Activated CD4-positive, CD25-positive, alpha-beta regulatory T cell treated with anti-CD3 and anti-CD28 coated beads, Interleukin-2, amount 50 U/mL, for 16 hours (primary cell): Measurements from ENCODE around the gene ATRN.

ENCODE experiments used
- DNase-seq: peaks from one replicate; pipeline ENCODE4 v3.0.0-alpha.2; 2020; ENCODE audit warnings: low read depth, low spot score

The ATRN gene

DNA sequence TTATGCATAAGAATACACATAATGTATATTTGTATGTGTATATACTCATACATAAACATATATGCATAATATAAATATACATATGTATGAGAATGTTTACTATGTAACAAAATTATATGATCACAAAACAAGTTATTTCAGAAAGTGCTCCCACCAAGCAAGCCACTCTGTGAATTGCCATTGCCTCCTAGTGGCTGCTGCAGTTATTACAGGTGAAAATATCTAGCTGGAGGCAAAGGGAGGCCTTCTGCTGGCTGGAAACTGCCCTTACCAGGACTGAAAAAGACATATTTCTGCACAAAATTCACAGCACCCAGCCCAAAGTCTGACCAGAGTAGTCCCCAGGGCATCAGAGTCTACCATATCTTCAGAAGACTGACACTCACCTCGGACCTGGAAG, 225.4 kb downstream of the ATRN start:
- no peak for DNase-seq

DNA sequence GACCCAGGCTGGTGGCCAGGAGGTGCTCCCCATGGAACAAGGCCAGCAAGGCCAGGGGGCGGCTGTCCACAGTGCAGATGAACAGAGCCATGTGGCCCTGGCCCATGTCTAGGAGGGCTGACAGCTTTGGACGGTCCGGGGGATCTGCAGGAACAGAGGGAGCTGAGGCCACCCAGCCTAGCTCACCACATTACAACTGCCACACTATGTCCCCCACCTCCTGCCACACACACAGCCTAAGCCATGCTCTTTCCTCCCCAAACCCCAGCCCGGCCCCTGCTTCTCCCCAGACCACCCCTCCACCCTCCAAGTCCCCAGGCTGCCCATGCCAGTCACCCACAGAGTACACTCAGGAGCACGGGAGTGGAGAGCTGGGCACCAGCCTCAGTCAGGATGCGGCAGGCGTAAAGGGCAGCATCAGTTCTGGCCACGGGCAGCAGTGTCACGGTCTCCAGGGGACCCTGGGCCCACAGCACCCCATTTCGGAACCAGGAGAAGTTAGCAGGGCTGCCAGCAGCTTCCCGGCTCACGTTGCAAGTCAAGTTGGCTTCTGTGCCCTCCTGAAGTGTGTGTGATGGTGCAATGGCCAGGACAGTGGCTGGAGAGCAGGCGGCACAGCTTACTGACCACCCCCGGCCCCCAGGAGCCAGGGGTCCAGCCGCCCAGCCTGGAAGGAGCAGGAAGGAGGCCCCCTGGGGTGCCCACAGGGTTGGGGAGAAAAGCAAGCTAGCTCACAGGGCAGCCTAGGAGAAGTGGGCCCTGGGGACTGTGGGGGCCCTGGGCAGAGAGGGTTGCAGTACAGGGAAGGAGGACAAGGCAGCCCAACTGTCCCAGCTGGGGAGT, 226.1 kb downstream of the ATRN start:
- no peak for DNase-seq

DNA sequence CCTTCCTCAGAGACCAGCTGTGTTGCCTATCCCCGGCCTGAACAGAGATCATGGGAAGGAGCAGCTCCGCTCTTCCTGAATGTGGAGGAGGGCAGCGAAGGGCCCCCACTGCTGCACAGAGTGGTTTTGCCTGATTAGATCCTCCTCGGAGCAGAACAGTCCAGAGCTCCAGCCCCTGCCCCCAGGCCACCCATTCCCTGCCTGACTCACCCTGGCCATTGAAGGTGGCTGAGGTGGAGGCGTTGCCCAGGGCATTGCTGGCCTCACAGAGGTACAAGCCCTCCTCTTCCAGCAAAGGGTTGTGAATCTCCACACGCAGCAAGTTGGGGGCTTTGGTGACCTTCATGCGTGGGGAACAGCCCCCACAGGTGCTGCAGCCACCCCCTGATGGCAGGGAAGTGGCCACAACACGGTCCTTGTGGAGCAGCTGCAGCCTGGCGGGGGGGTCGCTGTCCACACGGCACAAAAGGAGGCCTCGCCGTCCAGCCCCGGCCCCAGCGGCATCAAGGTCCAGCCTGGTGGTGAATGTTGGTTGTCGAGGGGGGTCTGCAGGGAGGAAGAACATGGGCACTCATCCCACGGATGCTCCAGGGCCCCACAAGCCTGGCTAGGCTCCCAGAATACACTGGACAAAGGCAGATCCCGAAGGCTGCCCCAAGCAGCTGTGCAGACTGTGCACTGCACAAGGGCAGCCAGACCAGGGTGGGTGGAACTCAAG, 226.9 kb downstream of the ATRN start:
- no peak for DNase-seq

DNA sequence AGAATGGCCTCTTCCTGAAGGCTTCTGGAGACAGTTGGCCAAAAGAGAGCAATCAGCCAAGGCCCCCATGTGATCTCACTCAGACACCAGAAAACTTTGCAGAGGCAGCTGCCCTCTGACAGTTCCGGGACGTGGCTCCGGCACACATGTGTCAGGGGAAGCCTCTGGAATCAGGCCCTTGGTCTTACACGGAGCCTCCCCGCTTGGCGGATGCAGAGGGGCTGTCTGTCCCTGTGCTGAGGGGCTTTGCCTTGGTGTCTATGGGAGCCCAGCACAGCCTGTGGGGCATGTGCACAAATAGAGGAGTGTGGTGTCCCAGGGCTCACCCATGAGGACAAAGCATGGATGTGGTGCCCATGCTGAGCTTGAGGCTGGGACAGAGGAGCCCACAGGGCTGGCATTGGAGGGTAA, 227.8 kb downstream of the ATRN start:
- DNase-seq, result no peak

DNA sequence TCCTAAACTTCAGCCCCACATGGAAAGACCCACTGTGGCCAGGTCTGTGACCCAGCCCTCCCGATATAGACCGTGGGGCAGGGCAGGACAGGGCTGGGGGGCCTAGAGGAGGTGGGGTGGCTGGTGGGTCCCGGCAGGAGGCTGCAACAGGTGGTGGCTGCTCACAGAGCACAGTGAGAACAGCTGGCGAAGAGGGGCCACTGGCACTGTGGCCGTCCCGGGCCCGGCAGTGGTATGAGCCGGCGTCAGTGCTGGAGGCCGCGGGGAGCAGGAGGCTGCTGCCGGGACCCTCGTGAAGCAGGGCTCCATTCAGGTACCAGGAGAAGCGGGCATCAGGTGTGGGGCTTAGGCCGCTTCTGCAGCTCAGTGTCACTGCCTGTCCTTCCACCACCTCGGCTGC, 228.2 kb downstream of the ATRN start:
- no peak for DNase-seq
